SKM-1 treated with dmso at 0.1 percent for 144 hours (cell line): ENCODE results near the gene FBXL16.

Experiments used
- DNase-seq: peaks from one replicate; lab custom pipeline; 2025; ENCODE audit not compliant: unreplicated experiment; lab: John Stamatoyannopoulos, UW

The FBXL16 gene

DNA sequence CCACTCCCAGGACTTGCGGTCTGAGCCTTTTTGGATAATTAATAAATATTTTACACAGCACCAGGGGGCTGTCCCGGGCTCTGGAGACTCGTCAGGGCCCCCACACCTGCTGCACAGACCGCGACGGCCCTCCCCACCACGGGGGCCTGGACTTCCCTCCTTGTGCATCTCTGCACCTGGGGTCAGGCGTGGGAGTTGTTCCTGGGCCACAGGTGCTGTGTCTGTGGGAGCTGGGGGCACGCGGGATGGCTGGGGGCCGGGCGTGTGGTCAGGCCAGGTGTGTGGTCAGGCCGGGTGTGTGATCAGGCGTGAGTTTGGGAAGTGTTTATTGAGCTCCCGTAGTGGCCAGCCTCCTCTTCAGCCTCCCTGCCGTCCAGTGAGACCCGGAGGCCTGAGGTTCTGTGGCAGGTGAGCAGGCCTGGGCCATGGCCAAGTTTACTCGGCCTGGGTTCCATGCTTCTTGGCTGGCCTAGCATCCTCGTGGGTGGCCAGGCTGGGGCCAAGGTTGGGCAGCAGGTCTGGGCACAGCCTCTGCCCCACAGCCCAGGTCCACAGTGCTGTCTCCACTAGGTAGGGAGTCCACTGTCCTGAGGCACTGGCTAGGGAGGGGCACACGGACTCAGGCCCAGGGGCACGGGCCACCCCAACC, 27.3 kb downstream of the FBXL16 start:
- DNase-seq = no peak

DNA sequence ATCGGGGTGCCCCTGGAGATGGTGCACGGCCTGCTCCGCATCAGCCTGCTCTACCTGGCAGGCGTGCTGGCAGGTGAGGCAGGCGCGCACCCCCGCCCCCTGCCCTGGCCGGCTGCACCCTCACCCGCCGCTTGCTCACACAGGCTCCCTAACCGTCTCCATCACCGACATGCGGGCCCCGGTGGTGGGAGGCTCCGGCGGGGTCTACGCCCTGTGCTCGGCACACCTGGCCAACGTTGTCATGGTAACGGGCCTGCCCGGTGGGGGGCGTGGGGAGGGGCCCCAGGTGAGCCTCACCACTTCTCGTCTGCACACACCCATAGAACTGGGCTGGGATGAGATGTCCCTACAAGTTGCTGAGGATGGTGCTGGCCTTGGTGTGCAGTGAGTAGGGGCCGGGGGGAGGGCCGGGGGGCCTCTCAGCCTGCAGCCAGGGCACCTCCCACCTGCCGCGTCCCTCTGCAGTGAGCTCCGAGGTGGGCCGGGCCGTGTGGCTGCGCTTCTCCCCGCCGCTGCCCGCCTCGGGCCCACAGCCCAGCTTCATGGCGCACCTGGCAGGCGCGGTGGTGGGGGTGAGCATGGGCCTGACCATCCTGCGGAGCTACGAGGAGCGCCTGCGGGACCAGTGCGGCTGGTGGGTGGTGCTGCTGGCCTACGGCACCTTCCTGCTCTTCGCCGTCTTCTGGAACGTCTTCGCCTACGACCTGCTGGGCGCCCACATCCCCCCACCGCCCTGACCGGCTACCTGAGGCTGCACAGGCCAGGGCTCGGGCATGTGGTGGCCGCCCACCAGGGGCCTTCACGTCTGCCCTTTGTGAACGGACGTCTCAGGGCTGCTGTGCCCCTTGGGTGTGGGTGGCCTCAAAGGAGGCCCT, 28.0 kb downstream of the FBXL16 start:
- no peak for DNase-seq

DNA sequence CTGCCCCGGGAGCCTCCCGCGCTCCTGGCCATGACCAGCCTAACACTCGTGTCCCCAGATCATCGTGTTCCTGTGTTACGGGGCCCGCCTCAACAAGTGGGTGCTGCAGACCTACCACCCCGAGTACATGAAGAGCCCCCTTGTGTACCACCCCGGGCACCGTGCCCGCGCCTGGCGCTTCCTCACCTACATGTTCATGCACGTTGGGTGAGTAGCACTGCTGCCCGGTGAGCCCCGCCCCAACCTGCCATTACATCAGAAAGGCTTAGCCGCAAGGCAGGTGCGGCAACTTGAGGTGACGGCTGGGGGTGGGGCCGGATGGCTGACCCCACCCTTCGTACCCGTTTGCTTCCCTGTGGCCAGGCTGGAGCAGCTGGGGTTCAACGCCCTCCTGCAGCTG, 28.7 kb downstream of the FBXL16 start:
- no peak for DNase-seq

- no peak for DNase-seq
Measured at GRCh38 chr16:676565-676902, 29.1 kb downstream of the FBXL16 start.

GRCh38 chr16:675884-676564, 29.6 kb downstream of the FBXL16 start:
- DNase-seq = no peak

DNA sequence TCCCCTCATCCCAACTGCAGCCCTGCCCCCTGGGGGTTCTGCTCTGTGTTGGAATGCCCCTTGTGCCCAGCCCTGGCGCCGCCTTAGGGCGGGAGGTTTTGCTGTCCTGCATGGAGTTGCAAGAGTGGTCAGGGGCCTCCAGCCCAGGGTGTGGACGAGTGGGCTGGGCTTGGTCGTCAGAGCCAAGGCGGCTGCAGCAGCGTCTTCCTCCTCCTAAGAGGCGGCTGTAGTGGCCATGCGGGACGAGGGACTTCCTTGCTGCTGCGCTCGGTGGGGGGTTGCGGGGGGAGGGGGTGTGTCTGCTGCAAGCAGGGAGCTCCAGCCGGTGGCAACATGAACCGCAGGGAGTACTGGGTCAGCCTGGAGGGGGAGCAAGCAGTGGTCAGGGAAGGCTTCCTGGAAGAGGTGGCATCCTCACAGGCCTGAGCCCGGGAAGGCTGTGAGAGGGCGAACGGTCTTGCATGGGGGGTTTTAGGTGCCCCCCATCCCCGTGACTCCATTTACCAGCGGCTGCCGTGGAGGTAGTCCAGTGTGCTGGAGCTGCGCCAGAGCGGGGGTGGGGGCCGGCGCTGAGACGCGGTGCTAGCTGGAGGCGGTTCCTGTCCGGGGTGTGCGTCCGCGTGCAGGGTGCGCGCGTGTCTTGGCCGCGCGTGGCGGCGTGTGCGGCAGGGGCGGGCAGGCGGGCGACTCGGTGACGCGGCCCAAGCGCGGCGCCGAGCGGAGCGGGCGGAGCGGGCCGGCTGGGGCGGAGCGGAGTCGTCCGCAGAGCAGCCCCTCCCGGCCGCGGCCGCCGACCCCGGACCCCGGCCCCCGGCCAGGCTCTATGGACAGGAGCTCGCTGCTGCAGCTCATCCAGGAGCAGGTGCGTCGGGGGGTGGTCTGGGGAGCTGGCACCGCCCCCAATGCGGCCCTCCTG, 30.4 kb downstream of the FBXL16 start, which contains the start of gene RHBDL1:
TSS of gene RHBDL1 (plus strand) at position 704 of the 916 bp plus-strand sequence. CDS start at position 824, 120 bp downstream.
- no peak for DNase-seq

- DNase-seq = no peak
Measured at GRCh38 chr16:674214-674881, 31.3 kb downstream of the FBXL16 start.

GRCh38 chr16:673399-673991, 32.1 kb downstream of the FBXL16 start:
- DNase-seq = no peak

- DNase-seq = no peak
Measured at GRCh38 chr16:672851-673250, 32.8 kb downstream of the FBXL16 start.

DNA sequence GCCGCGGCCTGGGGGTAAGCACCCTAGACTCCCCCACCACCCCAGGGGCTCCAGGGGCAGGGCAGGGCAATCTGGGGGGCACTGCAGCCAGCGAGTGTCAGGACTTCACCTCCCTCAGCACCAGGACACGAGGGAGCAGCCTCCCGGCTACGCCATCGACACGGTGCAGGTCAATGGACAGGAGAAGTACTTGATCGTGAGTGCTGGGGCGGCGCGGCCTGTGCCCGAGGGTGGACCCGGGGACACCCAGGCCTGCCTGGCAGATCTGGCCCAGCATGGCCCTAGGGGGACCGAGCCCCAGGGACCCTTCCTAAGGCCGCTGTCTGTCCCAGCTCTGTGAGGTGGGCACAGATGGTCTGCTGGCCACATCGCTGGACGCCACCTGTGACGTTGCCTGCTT, 33.2 kb downstream of the FBXL16 start:
- no peak for DNase-seq

GRCh38 chr16:671353-672131, 34.1 kb downstream of the FBXL16 start:
- no peak for DNase-seq

DNA sequence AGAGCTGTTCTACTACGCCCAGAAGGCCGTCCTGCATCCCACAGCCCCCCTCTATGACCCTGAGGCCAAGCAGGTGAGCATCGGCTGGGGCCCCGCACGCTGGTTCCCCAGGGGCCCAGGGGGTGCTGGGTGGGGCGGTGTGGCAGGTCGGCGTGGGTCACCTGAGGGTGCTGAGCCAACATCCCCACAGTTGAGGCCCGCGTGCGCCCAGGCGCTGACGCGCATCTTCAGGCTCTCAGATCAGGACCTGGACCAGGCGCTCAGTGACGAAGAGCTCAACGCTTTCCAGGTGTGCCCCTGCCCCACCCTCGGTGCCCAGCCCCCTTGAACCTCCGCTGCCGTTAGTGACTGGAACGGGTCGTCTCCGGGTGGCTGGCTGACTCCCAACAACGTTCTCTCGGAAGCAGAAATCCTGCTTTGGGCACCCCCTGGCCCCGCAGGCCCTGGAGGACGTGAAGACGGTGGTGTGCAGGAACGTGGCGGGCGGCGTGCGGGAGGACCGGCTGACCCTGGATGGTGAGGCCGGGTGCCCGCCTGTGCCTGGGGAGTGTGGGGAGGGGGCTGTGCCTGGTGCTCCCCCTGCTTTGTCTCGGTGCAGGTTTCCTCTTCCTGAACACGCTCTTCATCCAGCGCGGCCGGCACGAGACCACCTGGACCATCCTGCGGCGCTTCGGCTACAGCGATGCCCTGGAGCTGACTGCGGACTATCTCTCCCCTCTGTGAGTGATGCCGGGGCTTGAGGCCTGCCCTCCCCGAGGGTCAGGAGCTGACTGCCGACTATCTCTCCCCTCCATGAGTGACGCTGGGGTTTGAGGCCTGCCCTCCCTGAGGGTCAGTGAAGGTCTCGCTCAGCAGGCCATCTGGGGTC, 34.9 kb downstream of the FBXL16 start:
- no peak for DNase-seq

GRCh38 chr16:669666-670065, 35.9 kb downstream of the FBXL16 start:
- DNase-seq = no peak

GRCh38 chr16:668519-669171, 37.0 kb downstream of the FBXL16 start:
- no peak for DNase-seq

DNA sequence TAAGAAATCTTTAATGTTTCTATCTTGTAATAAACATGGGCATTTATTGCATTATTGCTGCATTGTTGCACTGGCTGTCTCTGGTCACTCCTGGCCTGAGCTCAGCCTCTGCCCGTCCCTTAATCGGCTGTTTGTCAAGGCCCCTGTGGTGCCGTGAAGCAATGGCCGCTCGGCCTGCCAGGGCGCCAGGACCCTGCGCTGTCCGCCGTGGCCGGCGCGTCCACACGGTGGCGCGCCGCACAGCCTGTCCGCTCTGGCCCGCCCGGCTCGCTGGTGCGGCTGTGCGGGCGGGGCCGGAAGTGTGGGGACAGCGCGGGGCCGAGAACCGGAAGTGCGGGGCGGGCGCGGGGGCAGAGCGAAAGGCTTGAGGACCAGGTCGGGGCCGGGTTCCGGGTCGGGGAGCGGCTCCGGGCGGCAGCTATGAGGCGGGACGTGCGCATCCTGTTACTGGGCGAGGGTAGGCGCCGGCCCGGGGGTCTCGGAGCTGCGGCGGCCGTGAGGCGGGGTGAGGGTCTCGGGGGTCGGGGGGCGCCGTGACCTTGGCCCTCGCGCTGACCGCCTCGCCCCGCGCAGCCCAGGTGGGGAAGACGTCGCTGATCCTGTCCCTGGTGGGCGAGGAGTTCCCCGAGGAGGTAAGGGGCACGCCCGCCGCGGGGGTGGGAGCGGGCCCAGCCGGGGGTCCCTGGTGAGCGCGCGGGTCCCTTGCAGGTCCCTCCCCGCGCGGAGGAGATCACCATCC, 37.7 kb downstream of the FBXL16 start, which contains the start of gene RHOT2:
TSS of gene RHOT2 (plus strand) at position 353 of the 739 bp plus-strand sequence. CDS start at position 421, 68 bp downstream.
- peak; percentile 92 for DNase-seq

- DNase-seq = no peak
Measured at GRCh38 chr16:667113-667779, 38.4 kb downstream of the FBXL16 start.
